Measurements from ENCODE around the gene EEFSEC.

EEFSEC gene

DNA sequence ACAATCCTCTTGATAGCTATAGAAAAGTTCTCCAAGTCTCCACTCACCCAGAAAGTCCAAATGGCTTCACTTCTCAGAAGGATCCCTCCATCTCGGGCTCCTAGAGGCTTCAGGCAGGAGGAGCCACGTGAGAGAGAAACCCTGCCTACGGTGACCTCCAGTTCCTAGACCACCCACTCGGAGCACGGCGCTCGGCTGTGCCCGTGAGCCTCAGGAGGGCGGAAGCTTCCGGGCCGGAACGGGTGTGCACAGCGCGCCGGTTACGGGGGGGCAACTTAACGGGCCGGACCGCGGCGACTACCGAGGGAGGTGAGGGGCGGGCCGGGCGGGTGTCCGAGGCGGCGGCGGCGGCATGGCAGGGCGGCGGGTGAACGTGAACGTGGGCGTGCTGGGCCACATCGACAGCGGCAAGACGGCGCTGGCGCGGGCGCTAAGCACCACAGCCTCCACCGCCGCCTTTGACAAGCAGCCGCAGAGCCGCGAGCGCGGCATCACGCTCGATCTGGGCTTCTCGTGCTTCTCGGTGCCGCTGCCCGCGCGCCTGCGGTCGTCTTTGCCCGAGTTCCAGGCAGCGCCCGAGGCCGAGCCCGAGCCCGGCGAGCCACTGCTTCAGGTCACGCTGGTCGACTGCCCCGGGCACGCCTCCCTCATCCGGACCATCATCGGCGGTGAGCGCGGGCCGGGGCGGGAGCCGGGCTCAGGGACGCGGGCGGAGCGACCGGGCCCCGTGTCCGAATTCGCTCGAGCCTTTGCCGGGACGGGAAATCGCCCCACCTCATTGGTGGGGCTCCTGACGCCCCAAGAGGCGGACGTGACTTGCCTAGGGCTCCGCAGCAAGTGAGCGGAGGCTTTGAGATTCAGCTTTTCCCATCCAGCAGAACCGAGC is at the start of gene EEFSEC:
EEFSEC (plus strand) TSS at position 326 of the 886 bp plus-strand sequence; CDS start at position 353, 27 bp downstream.
- peak within 1 kb of the TSS; percentile 86 for H3K4me3 Mint-ChIP-seq
- DNase-seq (ENCODE audit: low spot score in 2 of 2), result peak; percentile 90 to 97
- H3K27ac Mint-ChIP-seq, result peak within 1 kb of the TSS; percentile 89
- H3K27me3 Mint-ChIP-seq, result no peaks in the 10 kb centered on the region
- peaks cover 12% of the 10 kb centered on the region for H3K4me1 Mint-ChIP-seq
- peak; percentile 89 for ATAC-seq (ENCODE audit: low read depth)
- peaks cover 1% of the 10 kb centered on the region for H3K9me3 Mint-ChIP-seq
- peaks cover 15% of the 10 kb centered on the region for H3K36me3 Mint-ChIP-seq

DNA sequence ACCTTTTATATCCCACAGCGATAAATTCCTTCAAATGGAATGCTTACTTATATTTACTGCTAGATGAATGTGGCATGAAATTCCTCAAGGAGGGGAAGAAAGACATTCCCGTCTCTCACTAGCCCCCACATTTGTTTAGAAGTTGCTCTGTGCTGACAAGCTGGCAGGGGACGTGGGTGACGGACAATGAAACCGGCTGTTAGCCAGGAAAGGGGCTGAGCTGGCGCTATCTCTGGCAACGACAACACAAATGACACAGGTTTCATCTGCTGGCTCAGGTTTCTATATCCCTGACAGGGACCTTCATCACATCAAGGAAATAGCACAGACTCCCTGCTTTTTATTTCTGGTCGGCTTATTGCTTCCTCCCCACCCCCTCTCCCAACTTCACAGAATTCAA is 45.4 kb upstream of the EEFSEC start:
- Mint-ChIP-seq H3K27ac (no peak overlapping the region), H3K4me1 (peaks cover 11% of the 10 kb centered on the region), H3K4me3 (no peak overlapping the region), H3K36me3 (peaks cover 26% of the 10 kb centered on the region), H3K9me3 (no peaks in the 10 kb centered on the region), H3K27me3 (no peaks in the 10 kb centered on the region)
- no peak for DNase-seq (ENCODE audit: low spot score in 2 of 2)
- no peak for ATAC-seq (ENCODE audit: low read depth)

DNA sequence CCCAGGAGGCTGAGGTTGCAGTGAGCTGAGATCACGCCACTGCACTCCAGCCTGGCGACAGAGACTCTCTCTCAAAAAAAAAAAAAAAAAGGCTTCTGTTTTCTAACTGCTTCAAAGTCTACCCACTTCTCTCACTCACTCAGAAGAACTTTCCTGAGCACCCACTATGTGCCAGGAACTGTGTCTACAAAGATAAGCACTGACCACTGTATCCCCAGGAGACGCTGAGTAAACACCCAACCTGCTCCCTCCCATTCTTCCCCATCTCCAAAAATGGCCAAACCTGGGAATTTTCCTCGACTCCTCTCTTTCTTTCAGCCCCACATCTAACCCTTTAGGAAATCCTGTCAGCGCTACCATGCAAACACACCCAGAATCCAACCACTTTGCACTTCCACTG is 42.1 kb upstream of the EEFSEC start:
- Mint-ChIP-seq H3K4me1 (peaks cover 26% of the 10 kb centered on the region), H3K9me3 (no peaks in the 10 kb centered on the region), H3K27me3 (no peaks in the 10 kb centered on the region), H3K27ac (no peak overlapping the region), H3K4me3 (no peak overlapping the region), H3K36me3 (peaks cover 15% of the 10 kb centered on the region)
- DNase-seq (ENCODE audit: low spot score in 2 of 2) (no peak), ATAC-seq (ENCODE audit: low read depth) (no peak)

- Mint-ChIP-seq H3K4me3 (peak overlapping the region; percentile 19), H3K9me3 (no peaks in the 10 kb centered on the region), H3K27ac (peak overlapping the region; percentile 94), H3K4me1 (peaks cover 23% of the 10 kb centered on the region), H3K36me3 (peaks cover 18% of the 10 kb centered on the region), H3K27me3 (no peaks in the 10 kb centered on the region)
- peak in 1 of 2 donors; percentile 9 for DNase-seq (ENCODE audit: low spot score in 2 of 2)
- ATAC-seq (ENCODE audit: low read depth), result peak; percentile 83
Measured at GRCh38 chr3:128112357-128112968, 40.8 kb upstream of the EEFSEC start.

DNA sequence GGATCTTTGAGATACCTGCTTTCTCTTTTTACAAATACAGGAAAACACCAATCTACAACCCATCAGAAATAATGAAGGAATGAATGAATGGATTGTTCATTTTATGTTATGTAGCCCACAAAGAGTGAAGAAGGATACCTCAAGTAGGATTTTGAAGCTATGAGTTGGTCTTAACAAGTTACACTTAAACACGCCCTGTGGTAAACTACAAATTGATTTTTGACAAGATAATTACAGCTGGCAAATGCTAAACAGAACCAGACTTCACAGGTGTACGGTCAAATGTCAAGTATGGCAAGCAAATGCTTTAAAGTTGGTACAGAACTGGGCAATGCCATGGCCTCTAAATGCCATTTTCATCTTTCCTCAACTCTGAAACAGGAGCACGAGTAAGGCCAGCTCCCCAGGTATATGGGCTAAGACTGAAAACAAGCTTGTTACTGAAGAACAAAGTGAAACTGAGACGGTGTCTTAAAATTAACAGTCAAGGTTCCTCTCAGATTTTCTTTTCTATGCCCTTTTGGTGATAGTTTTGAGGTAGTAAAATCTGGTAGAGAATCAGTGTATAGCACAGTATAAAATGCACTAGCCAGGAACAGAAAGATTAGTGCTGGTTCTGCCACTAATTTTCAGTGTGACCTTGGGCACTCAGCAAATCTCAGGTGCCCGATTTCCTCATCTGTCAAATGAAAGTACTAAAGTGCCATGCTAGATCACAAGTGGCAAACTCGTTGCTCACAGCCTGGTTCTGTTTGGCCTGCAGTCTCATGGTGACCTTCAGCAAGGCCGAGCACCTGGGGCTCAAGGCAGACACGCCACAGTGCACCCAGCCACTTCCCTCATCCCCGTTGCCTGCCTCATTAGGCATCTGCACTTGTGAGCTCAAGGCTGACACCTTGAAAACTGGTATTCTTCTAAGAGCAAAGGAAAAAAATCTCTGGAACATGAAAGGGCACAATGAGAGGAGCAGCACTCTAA is 39.2 kb upstream of the EEFSEC start:
- Mint-ChIP-seq H3K27me3 (no peaks in the 10 kb centered on the region), H3K9me3 (no peaks in the 10 kb centered on the region), H3K27ac (peak overlapping the region; percentile 94), H3K4me3 (peak overlapping the region; percentile 53), H3K4me1 (peaks cover 23% of the 10 kb centered on the region), H3K36me3 (peaks cover 27% of the 10 kb centered on the region)
- peak; percentile 78 for ATAC-seq (ENCODE audit: low read depth)
- DNase-seq (ENCODE audit: low spot score in 2 of 2), result peak in 1 of 2 donors; percentile 4

- Mint-ChIP-seq H3K36me3 (peaks cover 20% of the 10 kb centered on the region), H3K27ac (no peak overlapping the region), H3K9me3 (peaks cover 3% of the 10 kb centered on the region), H3K4me3 (peak overlapping the region; percentile 50), H3K27me3 (no peaks in the 10 kb centered on the region), H3K4me1 (peaks cover 18% of the 10 kb centered on the region)
- DNase-seq (ENCODE audit: low spot score in 2 of 2) (no peak), ATAC-seq (ENCODE audit: low read depth) (no peak)
Measured at GRCh38 chr3:128122013-128122412, 31.3 kb upstream of the EEFSEC start.

DNA sequence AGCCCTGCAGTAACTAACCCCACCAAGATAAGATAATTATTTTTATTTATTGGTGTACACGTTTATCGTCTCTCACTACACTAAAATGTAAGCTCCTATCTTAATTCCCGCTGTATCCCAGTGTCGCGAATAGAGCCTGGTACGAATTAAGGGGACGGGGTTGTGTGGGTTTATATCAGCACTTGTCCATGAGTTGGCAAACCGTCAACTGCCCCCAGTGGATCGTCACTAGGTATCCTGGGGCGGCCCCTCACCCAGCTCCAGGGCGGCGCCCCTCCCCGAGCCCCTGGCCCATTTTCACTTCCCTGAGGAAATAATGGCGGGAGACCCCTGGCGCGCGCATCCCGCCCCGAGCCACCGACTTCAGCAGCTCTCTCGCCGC is 30.1 kb upstream of the EEFSEC start:
- DNase-seq (ENCODE audit: low spot score in 2 of 2) (no peak), ATAC-seq (ENCODE audit: low read depth) (no peak)
- Mint-ChIP-seq H3K9me3 (peaks cover 3% of the 10 kb centered on the region), H3K27me3 (no peaks in the 10 kb centered on the region), H3K4me3 (peak overlapping the region; percentile 98), H3K36me3 (peaks cover 13% of the 10 kb centered on the region), H3K4me1 (peaks cover 18% of the 10 kb centered on the region), H3K27ac (peak overlapping the region; percentile 96)

GRCh38 chr3:128123538-128124368 is 29.5 kb upstream of the EEFSEC start, which contains the start of gene RUVBL1:
Gene RUVBL1 (minus strand): TSS chr3:128123812. CDS start chr3:128123724, 88 bp downstream.
- ATAC-seq (ENCODE audit: low read depth) (peak; percentile 95), DNase-seq (ENCODE audit: low spot score in 2 of 2) (peak; percentile 85 to 95)
- H3K4me3 Mint-ChIP-seq, result peak within 1 kb of the TSS; percentile 98
- peak within 1 kb of the TSS; percentile 96 for H3K27ac Mint-ChIP-seq
- H3K9me3 Mint-ChIP-seq, result peaks cover 3% of the 10 kb centered on the region
- peaks cover 9% of the 10 kb centered on the region for H3K36me3 Mint-ChIP-seq
- no peaks in the 10 kb centered on the region for H3K27me3 Mint-ChIP-seq
- peaks cover 18% of the 10 kb centered on the region for H3K4me1 Mint-ChIP-seq

- peaks cover 3% of the 10 kb centered on the region for H3K36me3 Mint-ChIP-seq
- H3K4me3 Mint-ChIP-seq, result no peak overlapping the region
- H3K9me3 Mint-ChIP-seq, result peaks cover 3% of the 10 kb centered on the region
- DNase-seq (ENCODE audit: low spot score in 2 of 2) (no peak), ATAC-seq (ENCODE audit: low read depth) (no peak)
- H3K4me1 Mint-ChIP-seq, result peaks cover 12% of the 10 kb centered on the region
- peak overlapping the region; percentile 9 for H3K27ac Mint-ChIP-seq
- H3K27me3 Mint-ChIP-seq, result no peaks in the 10 kb centered on the region
Measured at GRCh38 chr3:128127236-128127635, 26.0 kb upstream of the EEFSEC start.

- H3K4me1 Mint-ChIP-seq, result peaks cover 8% of the 10 kb centered on the region
Measured at GRCh38 chr3:128128251-128128650, 25.0 kb upstream of the EEFSEC start.

DNA sequence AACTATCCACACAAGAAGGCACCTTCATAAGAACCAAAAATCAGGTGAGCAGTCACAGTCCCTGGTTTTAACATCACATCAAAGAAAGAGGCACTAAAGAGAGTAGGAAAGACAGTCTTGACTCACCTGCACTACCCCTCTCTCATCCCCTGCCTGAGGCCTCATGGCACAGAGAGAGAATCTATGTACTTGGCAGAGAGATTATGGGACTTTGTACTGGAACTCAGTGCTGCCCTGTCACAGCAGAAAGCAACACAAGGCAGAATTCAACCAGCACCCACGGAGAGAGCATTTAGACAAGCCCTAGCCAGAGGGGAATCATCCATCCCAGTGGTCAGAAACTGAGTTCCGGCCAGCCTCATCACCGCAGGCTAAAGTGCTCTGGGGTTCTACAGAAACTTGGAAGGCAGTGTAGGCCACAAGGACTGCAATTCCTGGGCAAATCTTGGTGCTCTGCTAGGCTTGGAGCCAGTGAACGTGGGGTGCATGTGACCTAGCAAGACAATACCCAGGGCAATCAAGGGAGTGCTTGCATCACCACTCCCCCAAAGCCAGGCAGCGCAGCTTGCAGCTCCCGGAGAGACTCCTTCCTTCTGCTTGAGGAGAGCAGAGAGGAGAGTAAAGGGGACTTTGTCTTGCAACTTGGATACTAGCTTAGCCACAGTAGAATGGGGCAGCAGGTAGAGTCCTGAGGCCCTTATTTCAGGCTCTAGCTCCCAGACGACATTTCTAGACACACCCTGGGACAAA is 21.2 kb upstream of the EEFSEC start:
- H3K4me3 Mint-ChIP-seq, result no peak overlapping the region
- H3K27me3 Mint-ChIP-seq, result peaks cover 2% of the 10 kb centered on the region
- no peaks in the 10 kb centered on the region for H3K9me3 Mint-ChIP-seq
- DNase-seq (ENCODE audit: low spot score in 2 of 2), result no peak
- no peak overlapping the region for H3K27ac Mint-ChIP-seq
- no peak for ATAC-seq (ENCODE audit: low read depth)
- H3K4me1 Mint-ChIP-seq, result peaks cover 2% of the 10 kb centered on the region
- H3K36me3 Mint-ChIP-seq, result peaks cover 3% of the 10 kb centered on the region

More at GRCh38 chr3:128128251-128128650, 25.0 kb upstream of the EEFSEC start:
- no peak overlapping the region for H3K27ac Mint-ChIP-seq
- ATAC-seq (ENCODE audit: low read depth), result no peak
- no peaks in the 10 kb centered on the region for H3K27me3 Mint-ChIP-seq
- peaks cover 3% of the 10 kb centered on the region for H3K9me3 Mint-ChIP-seq
- peaks cover 3% of the 10 kb centered on the region for H3K36me3 Mint-ChIP-seq
- H3K4me3 Mint-ChIP-seq, result no peak overlapping the region
- DNase-seq (ENCODE audit: low spot score in 2 of 2), result no peak

DNA sequence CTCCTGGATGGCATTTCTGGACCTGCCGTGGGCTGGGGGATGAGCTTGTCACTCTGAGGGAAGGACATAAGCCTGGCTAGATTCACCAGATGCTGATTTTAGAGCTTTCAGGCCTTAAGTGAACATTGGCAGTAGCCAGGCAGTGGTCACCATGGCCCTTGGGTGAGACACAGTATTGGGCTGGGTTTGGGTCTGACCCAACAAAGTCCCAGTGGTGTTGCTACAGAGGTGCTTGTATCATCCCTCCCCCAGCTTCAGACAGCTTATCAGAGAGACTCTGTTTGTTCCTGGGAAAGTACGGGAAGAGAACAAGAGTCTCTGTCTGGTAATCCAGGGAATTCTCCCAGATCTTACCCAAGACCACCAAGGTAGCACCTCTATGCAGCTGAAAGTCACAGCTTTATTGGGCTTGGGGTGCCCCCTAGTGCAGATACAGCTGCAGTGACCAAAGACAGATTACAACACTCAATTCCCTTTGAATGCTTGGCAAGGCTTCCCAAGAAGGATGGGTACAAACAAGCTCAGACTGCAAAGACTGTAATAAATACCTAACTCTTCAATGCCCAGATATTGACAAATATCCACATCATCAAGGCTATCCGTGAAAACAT is 19.9 kb upstream of the EEFSEC start:
- Mint-ChIP-seq H3K36me3 (peaks cover 3% of the 10 kb centered on the region), H3K27me3 (peaks cover 3% of the 10 kb centered on the region), H3K4me3 (no peak overlapping the region), H3K9me3 (no peaks in the 10 kb centered on the region), H3K27ac (no peak overlapping the region), H3K4me1 (peaks cover 2% of the 10 kb centered on the region)
- ATAC-seq (ENCODE audit: low read depth), result peak; percentile 68
- peak in 1 of 2 donors; percentile 34 for DNase-seq (ENCODE audit: low spot score in 2 of 2)
